Measurements from ENCODE around the gene PLA2G4A.

The PLA2G4A gene

DNA sequence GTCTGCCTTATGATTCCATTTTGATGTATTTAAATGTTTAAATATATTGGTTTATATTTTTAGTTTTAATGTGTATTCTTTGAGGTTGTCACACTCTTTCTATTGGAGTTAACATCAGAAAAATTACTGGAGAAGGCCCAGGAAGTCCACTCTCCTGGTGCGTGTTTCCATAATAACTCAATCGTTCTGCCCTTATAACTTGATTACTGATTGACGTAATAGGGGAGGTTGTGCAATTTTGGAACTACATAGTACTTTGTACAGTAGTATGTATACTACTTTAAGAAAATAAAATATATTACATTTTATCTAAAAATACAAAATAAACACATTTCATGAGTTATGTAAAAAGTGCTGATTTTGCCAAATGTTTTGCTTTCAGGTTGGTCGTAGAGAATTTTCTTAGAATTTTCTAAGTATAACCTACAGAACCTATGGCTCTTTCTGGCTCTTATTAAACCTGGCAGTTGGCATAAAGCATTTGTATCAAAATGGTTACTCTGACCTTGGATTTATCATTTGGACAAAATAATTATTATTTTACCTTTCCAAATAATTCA is 5.7 kb downstream of the PLA2G4A start:
- no peak for DNase-seq

- no peak for DNase-seq
Observed at GRCh38 chr1:186835448-186835847, 6.7 kb downstream of the PLA2G4A start.

- no peak for DNase-seq
Observed at GRCh38 chr1:186837806-186838205, 9.1 kb downstream of the PLA2G4A start.

- DNase-seq: no peak
Observed at GRCh38 chr1:186838380-186839040, 9.8 kb downstream of the PLA2G4A start.

DNA sequence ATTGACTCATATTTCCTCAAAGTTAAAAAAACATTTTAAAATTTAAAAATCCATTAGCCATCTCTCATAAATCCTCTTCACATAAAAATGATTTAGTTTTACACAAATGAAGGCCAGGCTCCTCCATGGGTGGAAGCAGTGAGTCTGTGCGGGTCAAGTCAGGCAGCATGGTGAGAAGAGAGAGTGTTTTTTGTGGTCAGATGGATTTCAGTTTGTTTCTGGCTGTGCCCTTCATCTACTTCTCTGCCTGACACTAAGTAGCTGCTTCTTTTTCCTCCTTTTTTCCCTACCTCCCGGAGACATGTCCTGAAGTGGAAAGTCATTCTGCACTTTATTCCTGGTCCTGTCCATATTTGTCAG is 10.3 kb downstream of the PLA2G4A start:
- DNase-seq: no peak

DNA sequence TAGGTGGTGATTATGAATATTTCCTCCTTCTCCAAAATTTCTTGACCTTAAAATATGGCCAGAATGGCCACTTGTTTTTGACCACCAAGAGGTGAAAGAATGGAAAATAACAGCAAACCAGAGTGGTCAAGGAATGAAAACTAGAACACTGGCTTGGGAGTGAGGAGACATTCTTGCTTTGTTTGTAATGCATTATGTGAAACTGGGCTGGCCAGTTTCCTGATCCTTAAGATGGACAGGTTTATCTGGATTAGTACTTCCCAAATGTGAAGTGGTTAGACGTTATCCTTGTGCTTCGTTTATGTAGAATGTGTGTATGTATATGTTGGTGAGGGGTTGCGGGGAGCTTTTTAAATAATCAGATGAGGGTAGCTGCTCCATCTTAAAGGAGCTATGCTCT is 12.8 kb downstream of the PLA2G4A start:
- no peak for DNase-seq

- DNase-seq: no peak
Observed at GRCh38 chr1:186842547-186842946, 13.8 kb downstream of the PLA2G4A start.

DNA sequence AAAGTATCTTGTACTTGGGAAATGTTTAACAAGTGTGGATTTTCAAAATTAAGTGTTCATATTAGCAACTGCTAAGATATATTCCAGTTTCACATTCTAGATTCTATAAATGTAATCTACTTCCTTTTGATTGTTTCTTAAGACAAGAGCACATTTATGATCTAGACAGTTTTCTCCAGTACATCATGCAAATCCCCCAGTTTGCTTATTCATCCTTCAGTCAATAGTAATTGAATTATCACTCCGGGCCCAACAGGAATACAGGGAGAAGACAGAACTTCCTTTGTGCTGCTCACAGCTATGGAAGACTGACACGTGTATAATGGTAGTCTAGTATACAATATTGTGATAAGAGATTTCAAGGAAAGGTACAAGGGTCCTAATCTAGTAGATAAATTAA is 14.5 kb downstream of the PLA2G4A start:
- DNase-seq: no peak

GRCh38 chr1:186843931-186844330 is 15.2 kb downstream of the PLA2G4A start:
- no peak for DNase-seq

GRCh38 chr1:186845576-186846210 is 16.9 kb downstream of the PLA2G4A start:
- DNase-seq: no peak

- no peak for DNase-seq
Observed at GRCh38 chr1:186848509-186849130, 19.9 kb downstream of the PLA2G4A start.

DNA sequence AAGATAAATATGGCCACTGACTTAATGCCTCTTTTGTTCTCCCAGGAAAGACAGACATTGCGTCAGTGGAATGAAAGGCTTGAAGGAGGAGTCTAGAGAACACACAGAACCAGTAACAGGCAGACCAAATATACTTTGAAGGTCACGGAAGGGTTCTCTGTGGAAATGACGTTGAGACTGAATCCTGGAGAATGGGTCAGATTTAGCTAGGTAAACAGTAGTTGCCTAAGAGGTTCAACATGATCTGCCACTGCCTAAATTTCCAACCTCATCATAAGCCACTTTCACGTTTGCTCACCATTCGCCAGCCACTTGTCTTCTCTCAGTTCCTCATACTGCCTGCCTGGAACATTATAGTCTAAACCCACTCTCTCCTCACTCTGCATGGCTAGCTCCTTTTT is 20.5 kb downstream of the PLA2G4A start:
- no peak for DNase-seq

GRCh38 chr1:186849826-186850225 is 21.1 kb downstream of the PLA2G4A start:
- no peak for DNase-seq

- DNase-seq: no peak
Observed at GRCh38 chr1:186854102-186854501, 25.4 kb downstream of the PLA2G4A start.

- no peak for DNase-seq
Observed at GRCh38 chr1:186858923-186859322, 30.2 kb downstream of the PLA2G4A start.

DNA sequence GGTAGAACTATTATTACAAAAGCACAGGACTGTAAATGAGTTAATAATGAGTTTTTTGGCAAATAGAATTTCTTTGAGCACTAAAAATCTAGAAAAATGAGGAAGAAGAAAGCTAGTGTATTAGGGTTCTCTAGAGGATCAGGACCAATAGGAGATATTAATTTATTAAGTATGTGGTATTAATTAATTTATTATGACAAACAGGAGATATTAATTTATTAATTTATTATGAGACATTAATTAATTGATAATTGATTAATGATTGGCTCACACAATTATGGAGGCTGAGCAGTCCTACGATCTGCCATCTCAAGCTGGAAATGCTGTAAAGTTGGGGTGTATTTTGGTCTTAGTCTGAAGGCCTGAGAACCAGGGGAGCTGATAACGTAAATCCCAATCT is 31.2 kb downstream of the PLA2G4A start:
- no peak for DNase-seq

DNA sequence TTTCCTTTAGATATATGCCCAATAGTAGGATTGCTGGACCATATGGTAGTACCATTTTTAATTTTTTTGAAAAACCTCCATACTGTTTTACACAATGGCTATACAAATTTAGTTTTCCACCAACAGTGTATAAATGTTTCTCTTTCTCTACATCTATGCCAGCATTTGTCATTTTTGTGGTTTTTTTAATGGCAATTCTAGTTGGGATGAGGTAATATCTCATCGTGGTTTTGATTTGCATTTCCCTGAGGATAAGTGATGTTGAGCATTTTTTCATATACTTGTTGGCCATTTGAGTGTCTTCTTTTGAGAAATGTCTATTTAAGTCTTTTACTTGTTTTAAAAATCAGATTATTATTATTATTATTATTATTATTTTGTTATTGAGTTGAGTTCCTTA is 35.5 kb downstream of the PLA2G4A start:
- DNase-seq: no peak

GRCh38 chr1:186865253-186865652 is 36.5 kb downstream of the PLA2G4A start:
- DNase-seq: no peak

DNA sequence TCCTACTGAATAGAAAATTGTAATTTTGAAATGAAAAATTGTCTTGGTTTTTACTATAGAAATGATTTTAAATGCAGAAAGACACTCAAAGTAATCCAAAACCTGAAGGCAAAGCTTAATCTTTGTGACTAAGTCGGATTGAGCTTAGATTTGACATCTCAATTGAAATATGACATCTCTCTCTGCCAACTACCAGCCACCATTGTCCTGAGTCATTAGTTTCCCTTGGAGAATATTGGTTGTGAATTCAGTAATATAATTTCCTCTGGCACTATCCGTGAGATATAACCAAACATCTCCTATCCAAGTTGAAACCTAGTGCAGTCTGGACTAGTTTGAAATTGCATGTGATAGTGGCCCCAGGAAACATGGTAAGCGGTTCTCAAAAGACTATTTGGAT is 37.1 kb downstream of the PLA2G4A start:
- DNase-seq: no peak

DNA sequence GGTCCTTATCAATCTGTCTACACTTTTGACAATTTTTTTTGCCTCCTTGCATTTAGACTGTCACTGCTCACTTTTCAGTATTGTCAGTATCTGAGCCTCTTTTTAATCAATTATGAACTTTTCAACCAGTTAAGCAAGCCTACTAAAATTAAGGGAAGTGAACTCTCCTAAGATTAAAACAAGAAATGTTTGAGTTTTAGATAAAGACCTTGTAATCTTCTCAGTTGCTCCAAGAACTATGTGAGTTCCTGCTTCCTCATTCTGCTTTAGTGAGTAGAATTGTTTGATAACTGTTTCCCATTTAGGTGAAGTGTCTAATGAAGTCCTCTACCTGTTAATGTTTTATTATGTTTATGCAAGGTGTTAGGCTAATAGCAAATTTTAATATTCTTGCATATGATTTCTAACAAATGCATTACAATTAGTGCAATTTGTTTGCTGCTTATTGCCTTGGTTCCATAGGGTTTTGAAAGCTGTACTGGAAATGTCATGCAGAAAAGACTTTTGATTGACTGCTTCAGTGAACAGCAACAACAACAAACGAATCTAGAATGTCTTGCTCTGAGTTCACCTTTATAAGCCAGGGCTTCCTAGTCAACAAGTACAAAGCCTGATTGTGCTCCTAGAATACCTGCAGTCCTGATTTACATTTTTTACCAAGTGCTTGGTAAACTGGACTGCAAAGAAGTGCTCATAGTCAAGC is 40.9 kb downstream of the PLA2G4A start:
- DNase-seq: no peak

DNA sequence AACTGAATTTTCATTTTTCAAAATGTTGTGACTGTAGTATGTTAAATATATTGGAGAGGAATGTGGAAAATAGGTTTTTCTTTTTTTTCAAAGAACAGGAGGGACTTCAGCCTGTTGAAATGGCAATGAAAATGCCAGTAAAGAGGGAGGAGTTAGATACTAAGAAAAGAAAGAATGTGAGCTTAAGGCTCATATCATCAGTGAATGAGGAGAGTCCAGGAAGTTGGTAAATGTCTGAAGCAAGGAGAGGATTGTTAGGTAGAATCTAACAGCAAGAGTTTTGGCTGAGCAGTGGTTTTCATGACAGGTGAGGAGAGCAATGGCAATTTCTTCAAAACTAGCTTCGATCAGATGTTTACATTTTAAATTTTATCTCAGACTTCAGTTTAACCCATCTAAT is 43.0 kb downstream of the PLA2G4A start:
- DNase-seq: no peak

DNA sequence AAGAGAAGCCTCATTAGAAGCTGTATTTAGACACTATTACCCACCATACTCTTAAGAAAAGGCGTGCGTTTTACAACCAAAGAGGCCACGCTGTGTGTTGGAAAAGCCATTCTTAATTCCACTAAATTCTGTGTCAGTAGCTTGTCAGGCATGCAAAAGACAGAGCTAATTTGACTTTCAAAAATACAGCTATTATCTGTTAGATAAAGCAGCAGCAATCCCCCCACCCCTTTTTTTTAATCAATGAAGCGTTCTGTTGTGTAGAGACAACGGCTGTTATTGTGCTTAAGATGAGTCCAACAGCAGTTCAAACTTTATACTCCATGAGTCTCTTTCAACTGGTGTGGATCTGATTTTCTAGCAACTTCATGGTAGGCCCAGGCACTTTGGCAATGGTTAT is 43.5 kb downstream of the PLA2G4A start:
- no peak for DNase-seq

- no peak for DNase-seq
Observed at GRCh38 chr1:186873687-186874086, 44.9 kb downstream of the PLA2G4A start.
